ENCODE measurements around the gene LAD1. TPM values are rescaled to one million over a fixed set of nuclear protein-coding genes. Genes with fewer than 3 reads are reported as not detected.

LAD1 gene
- total RNA-seq, 1 donor from 2014 or later: 0.76 TPM

DNA sequence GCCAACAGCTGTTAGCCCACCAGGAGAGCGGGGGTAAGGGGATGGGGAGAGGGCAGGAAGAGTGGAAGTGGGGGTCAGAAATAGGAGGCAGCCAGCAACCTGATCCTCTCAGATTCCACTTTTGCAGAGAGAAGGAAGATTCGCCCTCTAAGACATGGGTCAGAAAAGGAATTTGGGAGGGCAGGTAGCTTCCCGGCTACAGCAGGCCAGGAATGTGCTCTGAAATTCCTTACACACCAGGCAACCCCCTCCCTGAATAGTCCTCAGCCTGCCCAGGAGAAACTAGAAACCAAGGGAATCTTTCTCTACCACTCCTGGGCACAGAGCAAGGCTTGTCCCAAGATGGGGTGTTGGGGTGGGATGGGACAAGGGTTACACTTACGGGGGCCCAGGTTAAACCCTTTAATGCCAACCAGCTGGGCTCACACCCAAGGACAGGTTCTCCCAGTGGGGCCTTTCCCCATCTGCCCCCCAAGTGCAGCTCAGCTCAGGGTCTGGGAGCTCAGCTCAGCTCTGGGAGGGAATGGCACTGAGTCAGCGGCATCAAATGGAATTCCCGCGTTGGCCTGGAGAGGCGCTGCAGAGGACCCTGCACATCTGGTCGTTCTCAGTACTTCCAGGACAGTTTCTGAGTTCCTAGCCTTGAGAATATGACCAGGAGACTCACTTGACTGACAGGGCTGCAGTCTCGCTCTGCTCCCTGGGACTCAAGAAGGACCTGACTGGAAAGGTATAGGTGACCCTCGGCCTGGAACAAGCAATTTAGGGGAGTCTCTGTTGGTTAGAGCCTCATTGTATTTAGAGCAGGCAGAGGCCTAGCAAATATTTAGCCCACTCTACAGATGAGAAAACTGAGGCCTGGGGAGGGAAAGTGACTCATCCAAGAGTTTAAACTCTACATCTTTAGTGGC, 22.4 kb downstream of the LAD1 start:
- intact Hi-C loops (cut with DNase I): no loop called here
- ATAC-seq: peak; percentile 54
- DNase-seq (ENCODE audit: low spot score): no peak

DNA sequence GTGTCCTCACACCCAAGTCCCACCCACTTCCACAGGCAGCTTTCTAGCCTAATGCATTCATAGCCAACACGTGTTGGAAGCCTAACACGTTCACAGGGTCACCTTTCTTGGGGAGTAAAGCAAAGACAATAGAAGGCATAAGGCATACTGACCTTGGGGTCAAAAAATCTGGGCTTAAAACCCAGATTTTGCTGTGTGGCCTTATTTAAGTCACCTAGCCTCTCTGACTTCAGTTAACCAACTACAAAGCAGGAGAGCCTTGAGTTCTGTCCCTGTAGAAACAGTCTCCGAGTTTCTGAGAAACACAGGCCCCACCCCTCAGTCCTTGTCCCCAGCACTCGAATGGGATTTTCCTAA, 23.0 kb downstream of the LAD1 start:
- intact Hi-C loops (cut with DNase I): no loop called here
- ATAC-seq (no peak), DNase-seq (ENCODE audit: low spot score) (no peak)

GRCh38 chr1:201375169-201375568, 24.0 kb downstream of the LAD1 start:
- no peak for DNase-seq (ENCODE audit: low spot score)
- intact Hi-C loops (cut with DNase I): no loop called here
- no peak for ATAC-seq

- ATAC-seq: no peak
- intact Hi-C loops (cut with DNase I): no loop called here
- no peak for DNase-seq (ENCODE audit: low spot score)
These were observed 24.8 kb downstream of the LAD1 start for GRCh38 chr1:201374364-201374763.

GRCh38 chr1:201371792-201372191, 27.3 kb downstream of the LAD1 start:
- intact Hi-C loops (cut with DNase I): no loop called here
- DNase-seq (ENCODE audit: low spot score): no peak
- no peak for ATAC-seq

GRCh38 chr1:201371276-201371675, 27.8 kb downstream of the LAD1 start:
- intact Hi-C loops (cut with DNase I): no loop called here
- DNase-seq (ENCODE audit: low spot score) (no peak), ATAC-seq (no peak)

DNA sequence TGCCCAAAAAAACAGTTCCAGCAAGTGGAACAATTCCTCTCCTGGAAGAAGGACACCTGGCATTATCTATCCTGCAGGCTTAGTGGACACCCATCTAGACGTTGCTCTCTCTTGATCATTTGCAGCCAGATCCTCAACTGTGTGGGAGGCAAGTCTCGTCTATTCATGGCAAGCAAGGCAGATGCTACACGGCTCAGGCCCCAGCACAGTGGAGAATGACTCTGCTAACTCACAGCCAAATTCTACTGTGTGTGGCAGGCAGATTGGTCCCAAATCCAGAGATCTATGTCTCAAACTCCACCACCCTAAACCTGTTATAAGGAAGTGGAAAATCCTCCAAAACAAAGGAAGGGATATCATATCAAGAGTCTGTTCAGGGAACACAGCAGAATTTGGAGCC, 28.6 kb downstream of the LAD1 start:
- intact Hi-C loops (cut with DNase I): no loop called here
- ATAC-seq (no peak), DNase-seq (ENCODE audit: low spot score) (no peak)

DNA sequence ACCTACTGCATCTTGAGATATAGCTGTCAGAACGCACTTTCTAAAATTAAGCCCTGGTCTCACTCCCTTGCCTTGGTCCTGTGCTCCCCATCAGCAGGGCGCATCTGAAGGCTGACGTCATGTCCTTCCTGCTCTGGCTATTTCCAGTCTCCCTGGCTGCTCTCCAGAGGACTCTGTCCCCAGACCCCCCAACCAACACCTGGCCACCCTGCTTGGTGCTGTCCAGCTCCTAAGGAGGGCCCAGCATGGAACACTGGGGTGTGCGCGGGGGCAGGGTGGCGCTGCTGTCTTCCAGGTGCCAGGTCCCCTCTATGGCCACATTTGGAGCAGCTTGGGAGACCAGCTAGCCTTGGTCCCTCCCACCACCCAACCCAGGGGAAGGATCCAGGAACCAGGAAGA, 29.9 kb downstream of the LAD1 start:
- no peak for DNase-seq (ENCODE audit: low spot score)
- no peak for ATAC-seq
- intact Hi-C loops (cut with DNase I): loop anchor here (10.0 kb wide), 1 partner anchor 114 kb away; no protein-coding TSS in a partner anchor

DNA sequence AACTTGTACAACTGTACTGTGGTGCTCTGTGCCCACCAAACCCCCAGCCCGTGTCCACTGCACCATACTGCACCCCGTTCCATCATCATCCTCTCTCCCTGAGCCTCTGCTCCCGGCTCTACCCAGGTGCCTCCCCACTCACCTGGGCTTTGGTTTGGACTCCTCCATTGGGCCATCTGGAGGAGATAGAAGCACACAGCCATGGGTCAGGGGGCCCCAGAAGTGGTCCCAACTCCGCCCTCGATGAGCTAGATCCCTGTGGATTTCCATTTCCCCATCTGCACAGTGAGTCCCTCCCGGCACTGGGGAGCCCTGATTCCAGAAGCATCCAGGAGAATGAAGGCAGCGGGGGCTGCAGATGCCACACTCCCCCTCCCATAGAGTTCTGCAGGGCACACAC, 32.4 kb downstream of the LAD1 start:
- DNase-seq (ENCODE audit: low spot score): no peak
- no peak for ATAC-seq
- intact Hi-C loops (cut with DNase I): loop anchor here (10.0 kb wide), 1 partner anchor 112 kb away; no protein-coding TSS in a partner anchor

DNA sequence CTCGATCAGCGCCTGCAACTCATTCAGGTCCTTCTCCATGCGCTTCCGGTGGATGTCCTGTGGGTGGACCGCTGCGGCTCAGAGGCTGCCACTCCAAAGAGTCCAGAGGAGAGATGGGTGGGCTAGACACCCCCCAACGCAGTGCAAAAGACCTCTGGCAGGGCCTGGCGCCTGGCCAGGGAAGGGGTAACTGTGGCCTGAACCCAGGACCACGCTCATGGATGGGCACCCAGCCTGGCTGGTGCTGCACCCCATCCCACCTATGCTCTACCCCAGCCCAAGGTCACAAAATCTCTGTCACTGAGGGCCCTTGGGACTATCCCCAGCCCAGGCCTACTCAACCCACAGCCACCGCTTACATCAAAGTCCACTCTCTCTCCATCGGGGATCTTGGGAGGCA, 33.9 kb downstream of the LAD1 start:
- DNase-seq (ENCODE audit: low spot score): no peak
- no peak for ATAC-seq
- intact Hi-C loops (cut with DNase I): loop anchor here (10.0 kb wide), 1 partner anchor 110 kb away; no protein-coding TSS in a partner anchor

GRCh38 chr1:201364808-201365105, 34.4 kb downstream of the LAD1 start:
- DNase-seq (ENCODE audit: low spot score) (no peak), ATAC-seq (no peak)
- intact Hi-C loops (cut with DNase I): loop anchor here (10.0 kb wide), 1 partner anchor 110 kb away; no protein-coding TSS in a partner anchor

GRCh38 chr1:201363467-201363866, 35.7 kb downstream of the LAD1 start:
- no peak for ATAC-seq
- no peak for DNase-seq (ENCODE audit: low spot score)
- intact Hi-C loops (cut with DNase I): loop anchor here (10.0 kb wide), 1 partner anchor 109 kb away; no protein-coding TSS in a partner anchor

- no peak for ATAC-seq
- intact Hi-C loops (cut with DNase I): loop anchor here (10.0 kb wide), 1 partner anchor 108 kb away; no protein-coding TSS in a partner anchor
- DNase-seq (ENCODE audit: low spot score): no peak
These were observed 36.2 kb downstream of the LAD1 start for GRCh38 chr1:201362906-201363305.

DNA sequence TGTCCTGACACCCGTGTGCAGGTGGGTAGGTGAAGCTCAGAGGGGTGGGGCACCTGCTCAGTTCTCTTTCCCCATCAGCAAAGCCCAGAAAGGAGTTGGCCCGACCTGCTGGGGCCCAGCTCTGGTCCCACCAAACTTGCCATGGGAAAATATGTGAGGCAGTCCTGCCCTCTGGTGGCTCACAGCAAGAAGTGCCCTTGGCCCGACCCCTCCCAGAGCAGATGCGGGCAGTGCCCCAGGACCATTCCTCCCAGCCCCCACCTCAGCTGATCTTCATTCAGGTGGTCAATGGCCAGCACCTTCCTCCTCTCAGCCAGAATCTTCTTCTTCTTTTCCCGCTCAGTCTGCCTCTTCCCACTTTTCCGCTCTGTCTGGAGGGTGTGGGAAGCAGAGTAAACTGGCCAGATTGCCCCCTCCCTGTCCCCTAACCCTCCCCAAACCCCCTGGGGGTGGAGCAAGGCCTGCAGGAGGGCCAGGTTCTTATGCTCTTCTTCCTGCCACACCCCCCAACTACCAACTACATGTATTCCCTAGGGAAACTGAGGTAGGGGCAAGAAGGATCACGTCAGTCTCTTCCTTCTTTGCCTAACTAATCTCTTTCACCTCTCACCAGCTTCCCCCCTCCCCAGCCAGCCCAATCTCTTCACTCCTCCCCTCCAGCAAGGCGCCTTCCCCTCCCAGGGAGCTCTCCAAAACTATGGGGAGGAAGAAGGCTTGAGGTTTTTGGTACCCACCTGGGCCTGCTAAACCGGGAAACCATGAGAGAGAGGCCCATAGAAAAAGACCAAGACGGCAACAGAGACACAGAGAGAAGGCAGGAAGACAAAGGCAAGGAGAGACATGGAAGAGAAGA, 37.2 kb downstream of the LAD1 start:
- ATAC-seq: peak; percentile 62
- DNase-seq (ENCODE audit: low spot score): no peak
- intact Hi-C loops (cut with DNase I): loop anchor here (10.0 kb wide), 1 partner anchor 107 kb away; no protein-coding TSS in a partner anchor

DNA sequence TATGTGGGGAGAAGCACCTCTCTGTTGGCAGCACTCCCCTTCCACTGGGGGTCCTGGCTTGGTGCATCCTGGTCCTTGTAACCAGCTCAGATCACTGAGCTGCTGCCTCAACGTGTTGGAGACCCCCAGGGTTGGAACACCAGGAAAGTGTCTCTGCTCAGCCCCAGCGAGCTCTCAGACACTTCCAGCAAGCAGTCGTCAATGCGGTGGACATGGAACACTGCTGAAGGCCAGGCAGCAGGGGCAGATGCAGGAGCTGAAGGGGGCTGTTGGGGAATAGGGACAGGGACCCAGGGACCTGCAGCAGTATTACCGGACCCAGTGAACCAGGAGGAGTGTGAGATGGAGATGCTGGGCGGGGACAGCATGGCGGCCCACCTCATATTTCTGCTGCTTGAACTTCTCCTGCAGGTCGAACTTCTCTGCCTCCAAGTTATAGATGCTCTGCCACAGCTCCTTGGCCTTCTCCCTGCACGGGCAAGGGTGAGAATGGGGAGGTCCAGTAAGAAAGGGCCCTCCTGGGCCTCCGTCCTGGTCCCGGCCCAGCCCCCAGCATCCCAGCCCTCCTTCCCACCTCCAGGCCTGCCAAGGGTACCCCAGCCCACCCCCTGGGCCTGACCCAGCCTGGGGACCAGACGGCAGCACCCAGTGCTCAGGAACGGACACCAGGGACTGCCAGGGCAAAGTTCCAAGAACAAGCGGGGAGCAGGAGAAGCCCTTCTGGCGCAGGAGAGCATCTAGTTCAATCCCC, 38.0 kb downstream of the LAD1 start:
- intact Hi-C loops (cut with DNase I): loop anchor here (10.0 kb wide), 1 partner anchor 106 kb away; no protein-coding TSS in a partner anchor
- DNase-seq (ENCODE audit: low spot score) (no peak), ATAC-seq (peak; percentile 15)

GRCh38 chr1:201360486-201360885, 38.6 kb downstream of the LAD1 start:
- DNase-seq (ENCODE audit: low spot score): no peak
- intact Hi-C loops (cut with DNase I): loop anchor here (10.0 kb wide), 1 partner anchor 106 kb away; no protein-coding TSS in a partner anchor
- no peak for ATAC-seq

DNA sequence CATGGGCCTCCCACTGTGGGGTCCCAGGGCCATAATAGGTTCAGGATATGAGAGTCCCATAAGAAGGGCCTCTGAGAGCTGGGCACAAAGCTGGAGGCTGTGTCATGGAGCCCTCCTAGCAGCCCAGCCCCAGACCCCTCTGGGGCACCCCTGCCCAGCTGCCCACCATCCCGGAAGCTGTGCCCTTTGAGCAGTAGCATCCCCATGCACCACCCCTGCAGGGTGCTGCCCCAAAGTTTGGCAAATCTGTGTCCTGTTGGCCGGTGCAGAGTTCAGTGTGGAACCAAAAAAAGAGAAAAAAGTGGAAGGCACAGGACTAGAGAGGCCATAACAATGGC, 39.3 kb downstream of the LAD1 start:
- ATAC-seq (no peak), DNase-seq (ENCODE audit: low spot score) (no peak)
- intact Hi-C loops (cut with DNase I): loop anchor here (10.0 kb wide), 1 partner anchor 105 kb away; no protein-coding TSS in a partner anchor

GRCh38 chr1:201359031-201359872, 39.9 kb downstream of the LAD1 start:
- intact Hi-C loops (cut with DNase I): no loop called here
- no peak for DNase-seq (ENCODE audit: low spot score)
- no peak for ATAC-seq
